RPMI7951 (cell line): ENCODE data around the gene STOX2. TPM values are rescaled to one million over a fixed set of nuclear protein-coding genes. Genes with fewer than 3 reads are reported as not detected.
A peak's percentile ranks its signal among the peaks of the same experiment; 100 is the strongest.

Source experiments
- DNase-seq: peaks from one replicate; pipeline ENCODE4 v3.0.0-alpha.2; 2012; ENCODE audit warnings: low read depth
- total RNA-seq: library from RNA; depleted of rRNA; stranded (reverse); fragments of >200 nt; shearing (Covaris generic); gene quantifications from 2 replicates; pipeline ENCODE4 v1.2.3, GENCODE V29; 2014; rRNA removed

The STOX2 gene
- 0.10 TPM in 1 of 2 replicates, not detected in the other for total RNA-seq

GRCh38 chr4:183905081-183905592 is at the start of gene STOX2:
TSS of gene STOX2 (plus strand) at chr4:183905307. CDS start at chr4:183906791, 1,484 bp downstream.
- peak; percentile 7 for DNase-seq

DNA sequence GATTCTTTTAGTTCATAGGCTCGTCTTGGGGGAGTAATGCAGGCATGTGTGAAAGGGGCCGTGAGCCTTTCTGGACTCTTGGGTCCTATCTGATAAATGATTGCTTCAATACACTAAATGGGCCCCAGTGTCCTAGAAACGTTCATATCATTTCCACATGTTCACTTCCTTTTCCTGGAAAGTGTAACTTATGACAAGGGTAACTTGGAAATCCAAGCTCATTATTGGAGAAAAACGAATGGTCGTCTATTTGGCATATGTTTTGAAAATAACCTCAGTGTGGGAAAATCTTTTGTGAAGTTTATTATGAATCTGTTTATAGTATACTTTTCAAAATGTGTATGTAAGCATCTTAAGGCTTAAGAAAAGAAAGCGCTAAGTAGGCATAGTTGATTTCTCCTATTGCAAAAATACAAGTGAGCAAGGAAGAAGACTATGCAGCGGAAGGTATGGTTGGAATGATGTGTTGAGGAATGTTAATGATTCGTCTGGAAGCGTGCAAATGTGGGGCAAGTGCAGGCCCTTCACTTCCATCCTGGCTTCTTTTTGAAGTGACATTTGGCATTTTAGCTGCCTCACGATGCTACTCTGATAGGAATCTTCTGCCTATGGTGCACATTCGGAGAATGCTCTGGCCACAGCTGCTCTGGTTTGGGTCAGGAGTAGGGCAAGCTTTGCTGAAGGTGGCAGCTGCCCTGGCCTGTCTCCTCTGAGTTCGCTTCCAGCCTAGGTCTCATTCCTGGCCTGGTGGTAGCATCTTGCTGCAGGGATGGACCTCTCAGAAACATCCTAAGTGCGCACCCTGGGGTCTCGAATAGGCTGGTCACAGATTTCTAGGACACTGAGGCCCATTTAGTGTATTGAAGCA is 49.5 kb upstream of the STOX2 start:
- no peak for DNase-seq

GRCh38 chr4:183857040-183857439 is 48.1 kb upstream of the STOX2 start:
- DNase-seq = no peak

DNA sequence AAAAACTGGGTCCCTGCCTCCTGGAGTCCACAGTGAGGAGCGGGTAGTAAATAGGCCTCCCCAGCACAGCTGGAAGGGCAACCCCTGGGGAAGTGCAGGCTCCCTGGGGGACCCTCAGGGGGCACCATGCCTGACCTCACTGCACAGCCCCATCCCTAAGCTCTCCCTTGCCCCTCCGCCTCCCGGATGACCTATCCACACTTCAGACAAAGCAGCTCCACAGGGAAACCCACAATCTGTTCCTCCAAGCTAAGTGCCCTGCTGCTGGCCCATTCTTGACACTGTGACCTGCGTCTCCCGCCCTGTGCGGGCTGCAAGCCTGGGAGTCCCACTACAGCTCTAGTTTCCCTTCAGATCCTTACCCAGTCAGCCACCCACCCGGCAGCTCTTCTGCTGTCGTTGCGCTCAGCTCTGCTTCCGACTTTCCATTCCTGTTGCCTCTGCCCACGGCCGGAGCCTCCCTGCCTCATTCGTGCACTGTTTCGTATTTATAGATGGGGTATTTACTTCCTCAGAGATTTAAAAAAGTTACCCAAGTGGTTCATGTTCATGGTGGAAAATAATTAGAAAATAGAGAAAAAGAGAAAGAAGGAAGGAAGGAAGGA is 47.0 kb upstream of the STOX2 start:
- DNase-seq = no peak

DNA sequence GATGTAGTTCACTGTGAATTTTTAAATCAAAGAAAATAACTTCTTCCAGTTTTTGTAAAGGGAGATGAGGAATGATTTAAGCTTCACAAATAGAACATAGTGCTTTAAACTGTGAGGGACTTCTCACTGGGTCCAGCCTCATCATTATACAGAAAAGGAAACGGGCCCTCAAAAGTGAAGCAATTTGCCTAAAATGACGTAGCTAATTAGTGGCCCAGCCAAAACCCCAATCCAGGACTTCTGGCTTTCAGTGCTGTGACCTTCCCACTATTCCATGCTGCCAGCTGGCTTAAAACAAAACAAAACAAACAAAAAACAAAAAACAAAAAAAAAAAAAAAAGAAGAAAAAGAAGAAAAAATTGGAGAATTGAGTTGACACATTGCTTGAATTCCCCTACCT is 45.0 kb upstream of the STOX2 start:
- no peak for DNase-seq

DNA sequence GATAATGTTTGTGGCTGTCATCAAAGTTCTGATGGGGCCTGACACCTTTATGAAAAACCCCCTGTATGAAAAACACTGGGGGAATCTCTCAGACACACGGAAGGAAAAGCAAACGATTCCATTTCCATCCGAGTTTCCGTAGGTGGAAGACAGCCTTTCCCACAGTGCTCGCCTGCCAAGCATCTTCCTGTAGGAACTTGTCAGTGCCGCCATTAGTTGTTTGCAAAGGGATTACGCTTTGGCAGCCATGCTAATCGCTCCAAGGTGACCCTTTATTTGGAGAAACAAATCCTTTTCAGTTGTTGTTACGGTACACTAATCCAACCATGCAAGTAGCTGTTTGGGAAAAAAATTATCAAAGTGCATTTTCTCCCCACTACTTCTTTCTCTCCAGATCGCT is 44.4 kb upstream of the STOX2 start:
- DNase-seq = no peak

- no peak for DNase-seq
These were observed 43.7 kb upstream of the STOX2 start for GRCh38 chr4:183861426-183861825.

DNA sequence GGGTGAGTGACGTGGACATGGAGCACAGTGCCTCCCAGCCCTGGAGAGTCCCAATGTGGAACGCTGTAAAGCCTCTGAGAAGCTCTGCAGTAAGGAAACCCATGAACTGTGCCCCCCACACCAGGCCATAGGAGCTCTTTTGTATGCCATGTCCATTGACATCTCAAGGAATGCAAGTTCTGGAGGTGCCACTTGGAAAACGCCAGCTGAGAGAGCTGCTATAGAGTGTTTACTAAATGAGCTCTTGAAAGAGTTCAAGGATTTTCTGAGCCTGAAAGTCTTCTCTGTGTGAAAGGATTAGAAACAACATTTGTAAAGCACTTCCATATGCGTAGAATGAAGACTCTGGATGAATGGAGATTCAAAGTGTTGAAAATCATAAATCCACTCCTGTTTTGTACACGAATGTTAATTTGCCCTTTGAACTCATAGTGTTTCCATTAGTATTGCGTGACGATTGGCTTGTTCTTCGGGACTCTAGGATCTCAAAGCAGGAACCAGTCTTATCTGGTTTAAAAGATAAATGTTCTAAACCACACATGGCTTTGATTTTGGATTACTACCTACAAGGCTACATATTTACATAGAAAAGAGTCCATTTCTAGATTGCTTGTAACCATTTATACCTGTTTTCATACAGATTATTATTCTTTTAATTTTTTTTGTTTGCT is 41.8 kb upstream of the STOX2 start:
- DNase-seq = no peak

DNA sequence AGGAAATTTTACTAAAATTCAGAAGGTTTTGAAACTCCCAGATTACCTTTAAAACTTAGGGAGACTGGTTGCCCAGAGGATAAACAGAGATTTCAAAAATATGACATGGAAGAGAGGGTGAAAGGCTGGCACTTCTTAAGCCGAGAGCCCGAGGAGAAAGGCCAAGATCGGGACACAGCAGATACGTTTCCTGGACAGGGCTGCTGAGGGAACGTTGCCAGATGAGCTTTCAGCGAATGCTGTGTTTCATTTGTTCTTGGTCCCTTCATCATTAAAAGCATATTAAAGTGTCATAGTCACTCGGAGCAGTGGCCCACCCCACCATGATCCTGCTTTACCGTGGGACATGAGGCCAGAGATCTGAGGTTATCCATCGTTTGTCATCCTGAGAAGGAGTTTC is 37.9 kb upstream of the STOX2 start:
- DNase-seq = no peak

GRCh38 chr4:183870997-183871396 is 34.1 kb upstream of the STOX2 start:
- no peak for DNase-seq

DNA sequence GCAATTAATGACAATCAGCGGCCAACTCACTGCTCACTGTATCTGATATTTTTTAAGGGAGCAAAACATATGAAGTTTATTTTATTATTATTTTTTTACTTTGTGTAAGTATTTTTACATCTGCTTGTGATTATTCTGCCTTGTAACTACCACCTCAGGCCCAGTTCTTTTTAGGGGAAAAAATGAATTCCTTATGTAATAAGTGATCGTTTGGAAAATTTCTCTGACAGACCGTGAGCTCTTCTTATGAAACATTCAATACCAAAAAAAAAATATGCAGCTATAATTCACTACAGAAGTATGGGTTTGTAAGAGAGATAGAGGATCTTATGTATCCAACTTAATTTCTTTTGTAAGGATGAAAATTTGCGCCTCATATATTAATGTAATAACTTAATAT is 33.5 kb upstream of the STOX2 start:
- DNase-seq = no peak

DNA sequence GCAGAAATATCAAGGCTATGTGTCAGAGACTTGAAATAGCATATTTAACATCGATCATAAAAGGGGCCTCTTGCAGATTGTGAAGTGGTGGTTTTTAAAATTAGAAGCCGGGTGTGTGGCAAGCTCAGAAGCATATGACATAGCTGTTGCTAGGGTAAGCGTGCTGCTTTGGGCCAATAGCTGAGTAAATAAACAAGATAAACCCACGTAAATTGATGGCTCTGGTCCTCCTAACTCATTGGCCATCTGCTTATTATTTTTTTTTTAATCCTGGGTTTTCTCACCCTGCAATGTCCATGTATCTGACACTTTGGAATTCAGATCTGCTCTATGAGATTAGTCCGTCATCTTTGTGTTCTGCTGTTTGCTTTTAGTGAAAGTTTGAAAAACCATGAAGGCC is 32.6 kb upstream of the STOX2 start:
- no peak for DNase-seq

DNA sequence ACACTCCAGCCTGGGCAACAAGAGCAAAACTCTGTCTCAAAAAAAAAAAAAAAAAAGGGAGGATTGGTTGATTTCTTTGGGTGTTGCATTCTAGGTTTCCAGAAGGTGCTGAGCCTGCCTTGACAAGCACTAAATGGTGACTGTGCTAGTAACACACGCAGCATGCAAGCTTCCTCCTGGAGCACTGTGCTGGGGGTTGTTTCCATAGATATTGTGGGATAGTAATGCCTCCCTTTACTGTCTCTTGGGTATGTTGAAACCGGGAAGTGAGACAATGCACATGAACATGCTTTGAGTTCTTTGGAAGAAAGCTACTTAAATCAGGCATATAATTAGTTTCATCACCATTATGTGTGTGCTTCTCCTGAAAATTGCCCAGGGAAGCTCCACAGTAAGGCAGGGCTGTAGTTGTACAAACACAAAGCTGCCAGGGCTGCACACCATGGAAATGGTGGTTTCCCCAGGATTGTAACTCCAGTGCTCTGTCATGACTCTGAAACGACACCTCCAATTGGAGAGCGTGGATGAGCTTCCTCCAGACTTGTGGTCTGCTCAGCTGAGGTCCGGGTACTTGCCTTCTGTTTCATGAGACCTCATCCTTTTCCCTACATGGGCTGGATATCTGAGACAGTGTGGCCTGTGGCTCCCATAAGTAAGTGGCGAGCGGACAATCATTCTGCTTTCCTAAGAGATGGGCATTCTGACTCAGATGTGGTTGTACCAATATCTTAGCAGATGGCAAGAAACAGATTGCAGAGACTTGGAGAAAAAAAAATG is 31.5 kb upstream of the STOX2 start:
- no peak for DNase-seq

- DNase-seq = no peak
These were observed 29.8 kb upstream of the STOX2 start for GRCh38 chr4:183875251-183875825.

DNA sequence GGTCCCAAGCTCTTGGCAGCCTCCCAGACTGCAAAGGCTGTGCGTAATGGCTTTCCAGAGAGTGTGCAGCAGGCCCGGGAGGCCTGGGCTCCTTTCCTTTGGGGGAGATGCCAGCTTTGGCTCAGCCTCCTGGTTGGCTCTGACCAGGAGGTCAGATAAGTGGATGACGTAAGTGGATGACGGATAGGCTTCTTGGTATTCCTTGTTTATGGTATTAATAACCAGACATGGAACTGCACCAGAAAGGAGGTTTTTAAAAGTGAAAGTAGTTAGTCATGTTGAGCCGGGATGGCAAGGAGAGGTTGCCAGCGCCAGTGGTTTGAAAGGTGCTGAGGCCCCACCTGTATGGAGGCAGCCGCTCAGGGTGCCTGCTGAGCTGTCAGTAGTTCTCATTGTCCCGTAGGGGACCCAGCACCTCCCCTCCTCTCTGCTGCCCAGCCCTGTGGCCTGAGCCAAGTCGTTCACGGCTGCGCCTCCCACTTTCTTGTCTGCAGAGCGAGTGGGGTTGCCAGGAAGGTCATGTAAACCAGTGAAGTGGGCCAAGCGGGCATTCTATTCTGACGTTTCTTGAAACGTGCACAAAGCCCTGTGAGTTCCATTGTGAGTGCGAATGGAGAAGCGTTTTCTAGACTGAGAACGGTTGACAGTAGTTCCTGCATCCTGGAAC is 28.7 kb upstream of the STOX2 start:
- DNase-seq = peak; percentile 1

DNA sequence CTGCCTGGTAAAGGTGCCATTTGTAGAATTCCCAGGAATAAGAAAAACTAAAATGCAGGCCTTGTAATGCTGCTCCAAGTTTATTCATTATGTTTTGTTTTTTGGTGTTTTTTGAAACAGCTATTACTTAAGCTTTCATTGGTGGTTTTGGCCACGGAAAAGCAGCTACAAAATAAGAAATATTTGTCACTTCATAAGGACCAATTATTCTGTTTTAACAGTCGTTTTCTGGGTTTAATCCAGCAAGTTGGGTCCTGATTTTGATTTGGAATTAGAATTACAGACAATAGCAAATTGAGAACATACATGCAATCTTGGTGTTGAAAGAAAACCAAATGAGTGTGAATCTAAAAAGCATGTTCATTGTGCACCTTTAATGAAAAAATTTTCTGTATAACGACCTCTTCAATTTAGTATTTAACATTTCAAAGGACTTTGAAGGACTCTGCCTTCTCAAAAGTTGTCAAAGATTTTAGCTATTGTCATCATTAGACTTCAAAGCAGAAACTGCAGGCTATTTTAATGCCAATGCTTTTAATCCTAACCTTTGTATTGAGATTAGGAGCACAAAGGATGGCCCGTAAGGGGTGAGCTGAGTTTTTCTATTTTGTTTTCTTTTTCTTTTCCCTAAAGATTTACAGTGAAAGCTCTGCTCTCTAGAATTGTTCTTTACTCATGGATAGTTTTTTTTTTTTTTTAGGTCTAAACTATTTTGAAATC is 26.7 kb upstream of the STOX2 start:
- no peak for DNase-seq

DNA sequence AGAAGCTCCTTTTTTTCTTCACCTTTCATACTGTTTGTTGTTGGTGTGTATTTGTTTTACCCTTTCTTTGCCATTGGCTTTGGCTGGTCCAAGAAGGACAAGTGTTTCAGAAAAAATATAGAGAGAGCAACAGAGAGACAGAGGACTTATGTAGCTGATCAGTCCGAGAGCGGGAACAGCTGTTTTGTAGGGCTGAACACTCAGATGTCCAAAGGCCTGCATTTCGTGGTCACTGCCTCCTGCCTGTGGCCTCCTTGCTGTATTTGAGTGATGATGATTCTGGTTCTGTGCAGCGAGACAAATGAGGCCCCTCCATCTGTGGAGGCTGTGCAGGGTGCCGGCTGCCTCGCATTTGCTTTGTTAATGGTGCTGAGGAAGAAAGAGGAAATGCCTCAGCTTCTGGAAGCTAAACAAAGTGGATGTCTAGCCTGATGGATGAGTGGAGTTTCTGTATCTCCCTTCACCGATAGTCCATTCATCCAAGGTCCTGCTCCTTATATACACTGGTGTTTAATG is 19.8 kb upstream of the STOX2 start:
- DNase-seq = no peak

- DNase-seq = no peak
These were observed 17.8 kb upstream of the STOX2 start for GRCh38 chr4:183887351-183887750.

DNA sequence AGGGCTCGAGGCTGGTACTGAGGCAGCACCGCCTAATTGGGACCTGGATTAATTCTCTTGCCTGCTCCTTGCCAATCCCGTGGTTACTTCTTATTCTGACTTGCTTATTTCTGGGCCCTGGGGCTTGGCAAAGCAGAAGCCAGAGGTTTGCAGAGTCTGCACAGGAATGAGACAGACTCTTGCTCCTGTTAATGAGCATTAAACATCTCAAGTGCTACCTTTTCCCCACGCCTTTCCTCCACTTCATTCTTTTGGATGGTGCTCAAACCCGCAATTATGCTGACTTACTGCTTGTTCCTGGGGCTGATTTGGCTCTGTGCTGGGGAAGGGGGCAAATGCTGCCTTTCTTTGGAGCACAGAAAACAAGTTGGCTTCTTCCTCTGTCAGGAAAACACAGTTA is 16.5 kb upstream of the STOX2 start:
- DNase-seq = no peak

GRCh38 chr4:183889190-183889589 is 15.9 kb upstream of the STOX2 start:
- no peak for DNase-seq
